Bronchial epithelial cell (primary cell): ENCODE results near the gene LDHB. TPM values are rescaled to one million over a fixed set of nuclear protein-coding genes. Genes with fewer than 3 reads are reported as not detected.
"Not testable (repeated sequence)": the region's sequence is repeated elsewhere in the genome, so short reads cannot be mapped to it uniquely, and the experiment has no call there.

Source experiments
- DNase-seq: peaks from one replicate; pipeline ENCODE4 v3.0.0-alpha.2; 2010; ENCODE audit warnings: low read depth
- FAIRE-seq: peaks from 2 replicates; lab custom pipeline; 2011; peaks lifted over from hg19 to GRCh38; lab: Jason Lieb, UNC
- H3K27me3 ChIP-seq: 2 replicates; pipeline ENCODE4 v1.5.1; 2011; ENCODE audit warnings: low read length; ENCODE audit not compliant: control insufficient read depth, insufficient read depth
- H3K36me3 ChIP-seq: 2 replicates; pipeline ENCODE4 v1.5.1; 2011; ENCODE audit warnings: low read length; ENCODE audit not compliant: control insufficient read depth, insufficient read depth
- H3K4me3 ChIP-seq: 2 replicates; pipeline ENCODE4 v1.5.1; 2011; ENCODE audit warnings: mild to moderate bottlenecking, low read depth, low read length, control low read depth
- total RNA-seq: library from RNA; depleted of rRNA; stranded (reverse); fragments of >200 nt; gene quantifications from 2 replicates; pipeline ENCODE4 v1.2.1, GENCODE V29; 2014
- TF ChIP-seq, protein P1 (sequence below): IDR thresholded peaks from 2 replicates; pipeline ENCODE4 v1.5.1; 2011; ENCODE audit warnings: mild to moderate bottlenecking, moderate library complexity, low read length, control low read depth, inconsistent platforms; ENCODE audit not compliant: insufficient read depth, severe bottlenecking

LDHB gene
- total RNA-seq, 1 donor from 2014 or later: 1,083 TPM

DNA sequence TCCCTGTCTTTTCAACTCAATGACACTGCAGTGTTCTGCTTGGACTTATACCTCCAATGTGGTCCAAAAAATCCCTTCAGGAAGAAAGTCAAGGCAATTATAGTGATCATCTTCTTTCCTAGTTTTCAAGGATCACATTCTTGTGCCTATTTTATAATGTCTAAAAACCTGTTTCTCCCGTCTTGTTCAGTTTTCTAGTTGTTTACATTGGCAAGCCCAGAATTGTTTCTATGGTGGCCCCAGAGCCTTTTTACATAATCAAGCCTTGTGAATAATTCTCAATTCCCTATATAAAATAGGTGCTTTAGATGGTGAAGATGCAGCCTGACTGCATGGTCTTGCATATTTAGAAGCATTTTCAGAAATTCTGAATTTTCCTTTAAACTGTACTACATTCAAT, 14.5 kb upstream of the LDHB start:
- H3K36me3 ChIP-seq: no peaks in the 10 kb centered on the region
- FAIRE-seq (no peak), DNase-seq (peak; percentile 66)
- no peak overlapping the region for H3K4me3 ChIP-seq
- no peaks in the 10 kb centered on the region for H3K27me3 ChIP-seq
- TF ChIP-seq, protein P1, sequence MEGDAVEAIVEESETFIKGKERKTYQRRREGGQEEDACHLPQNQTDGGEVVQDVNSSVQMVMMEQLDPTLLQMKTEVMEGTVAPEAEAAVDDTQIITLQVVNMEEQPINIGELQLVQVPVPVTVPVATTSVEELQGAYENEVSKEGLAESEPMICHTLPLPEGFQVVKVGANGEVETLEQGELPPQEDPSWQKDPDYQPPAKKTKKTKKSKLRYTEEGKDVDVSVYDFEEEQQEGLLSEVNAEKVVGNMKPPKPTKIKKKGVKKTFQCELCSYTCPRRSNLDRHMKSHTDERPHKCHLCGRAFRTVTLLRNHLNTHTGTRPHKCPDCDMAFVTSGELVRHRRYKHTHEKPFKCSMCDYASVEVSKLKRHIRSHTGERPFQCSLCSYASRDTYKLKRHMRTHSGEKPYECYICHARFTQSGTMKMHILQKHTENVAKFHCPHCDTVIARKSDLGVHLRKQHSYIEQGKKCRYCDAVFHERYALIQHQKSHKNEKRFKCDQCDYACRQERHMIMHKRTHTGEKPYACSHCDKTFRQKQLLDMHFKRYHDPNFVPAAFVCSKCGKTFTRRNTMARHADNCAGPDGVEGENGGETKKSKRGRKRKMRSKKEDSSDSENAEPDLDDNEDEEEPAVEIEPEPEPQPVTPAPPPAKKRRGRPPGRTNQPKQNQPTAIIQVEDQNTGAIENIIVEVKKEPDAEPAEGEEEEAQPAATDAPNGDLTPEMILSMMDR: no peak

DNA sequence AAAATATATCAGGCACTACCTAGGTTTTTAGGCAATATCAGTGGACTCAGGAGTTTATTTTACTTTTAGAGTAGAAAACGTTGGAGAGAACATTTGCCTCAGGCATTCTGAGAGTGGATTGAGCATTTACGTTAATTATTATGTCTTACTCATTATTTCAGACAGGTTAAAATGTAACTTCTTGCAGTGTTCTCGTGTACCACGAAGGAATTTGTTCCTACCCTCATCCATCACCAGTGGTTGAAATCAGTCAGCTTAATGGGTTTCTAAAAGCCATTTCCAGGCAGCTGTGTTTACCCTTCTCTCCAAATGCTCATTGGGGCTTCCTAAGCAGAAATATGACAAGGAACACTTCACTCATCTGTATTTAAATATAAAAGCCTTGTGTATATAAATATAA, 9.1 kb upstream of the LDHB start:
- TF ChIP-seq, protein P1: no peak
- no peaks in the 10 kb centered on the region for H3K36me3 ChIP-seq
- H3K4me3 ChIP-seq: no peak overlapping the region
- DNase-seq (no peak), FAIRE-seq (no peak)
- H3K27me3 ChIP-seq: no peaks in the 10 kb centered on the region

DNA sequence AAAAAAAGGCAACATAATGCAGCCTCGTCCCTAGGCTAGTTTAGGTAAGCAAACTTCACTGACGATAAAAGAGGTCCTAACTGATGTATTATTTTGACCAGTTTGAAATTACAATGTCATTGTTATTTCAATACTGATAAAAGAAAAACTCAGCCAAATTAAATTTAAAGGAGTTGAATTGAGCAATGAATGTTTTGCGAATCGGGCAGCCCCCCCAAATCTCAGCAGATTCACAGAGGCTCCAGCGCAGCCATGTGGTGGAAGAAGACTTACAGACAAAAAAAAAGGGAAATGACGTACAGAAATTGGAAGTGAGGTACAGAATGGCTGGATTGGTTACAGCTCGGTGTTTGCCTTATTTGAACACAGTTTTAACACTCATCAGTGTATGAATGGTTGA, 8.2 kb upstream of the LDHB start:
- H3K4me3 ChIP-seq: no peak overlapping the region
- H3K36me3 ChIP-seq: no peaks in the 10 kb centered on the region
- TF ChIP-seq, protein P1: no peak
- no peaks in the 10 kb centered on the region for H3K27me3 ChIP-seq
- no peak for FAIRE-seq
- DNase-seq: no peak

DNA sequence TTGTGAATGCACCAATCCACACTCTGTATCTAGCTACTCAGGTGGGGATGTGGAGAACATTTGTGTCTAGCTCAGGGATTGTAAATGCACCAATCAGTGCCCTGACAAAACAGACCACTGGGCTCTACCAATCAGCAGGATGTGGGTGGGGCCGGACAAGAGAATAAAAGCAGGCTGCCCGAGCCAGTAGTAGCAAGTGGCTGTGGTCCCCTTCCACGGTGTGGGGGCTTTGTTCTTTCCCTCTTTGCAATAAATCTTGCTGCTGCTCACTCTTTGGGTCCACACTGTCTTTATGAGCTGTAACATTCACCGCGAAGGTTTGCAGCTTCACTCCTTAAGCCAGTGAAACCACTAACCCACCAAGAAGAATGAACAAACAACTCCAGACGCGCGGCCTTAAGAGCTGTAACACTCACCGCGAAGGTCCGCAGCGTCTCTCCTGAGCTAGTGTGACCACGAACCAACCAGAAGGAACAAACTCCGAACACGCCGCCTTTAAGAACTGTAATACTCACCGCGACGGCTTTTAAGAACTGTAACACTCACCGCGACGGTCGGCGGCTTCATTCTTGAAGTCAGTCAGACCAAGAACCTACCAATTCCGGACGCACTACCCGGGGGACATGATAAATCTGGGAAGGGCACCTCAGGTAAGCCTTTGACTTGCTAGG, 4.6 kb upstream of the LDHB start:
- TF ChIP-seq, protein P1: no peak
- Histone ChIP-seq H3K36me3 (no peaks in the 10 kb centered on the region), H3K4me3 (peak overlapping the region; percentile 19), H3K27me3 (no peaks in the 10 kb centered on the region)
- FAIRE-seq (no peak), DNase-seq (peak; percentile 35)

DNA sequence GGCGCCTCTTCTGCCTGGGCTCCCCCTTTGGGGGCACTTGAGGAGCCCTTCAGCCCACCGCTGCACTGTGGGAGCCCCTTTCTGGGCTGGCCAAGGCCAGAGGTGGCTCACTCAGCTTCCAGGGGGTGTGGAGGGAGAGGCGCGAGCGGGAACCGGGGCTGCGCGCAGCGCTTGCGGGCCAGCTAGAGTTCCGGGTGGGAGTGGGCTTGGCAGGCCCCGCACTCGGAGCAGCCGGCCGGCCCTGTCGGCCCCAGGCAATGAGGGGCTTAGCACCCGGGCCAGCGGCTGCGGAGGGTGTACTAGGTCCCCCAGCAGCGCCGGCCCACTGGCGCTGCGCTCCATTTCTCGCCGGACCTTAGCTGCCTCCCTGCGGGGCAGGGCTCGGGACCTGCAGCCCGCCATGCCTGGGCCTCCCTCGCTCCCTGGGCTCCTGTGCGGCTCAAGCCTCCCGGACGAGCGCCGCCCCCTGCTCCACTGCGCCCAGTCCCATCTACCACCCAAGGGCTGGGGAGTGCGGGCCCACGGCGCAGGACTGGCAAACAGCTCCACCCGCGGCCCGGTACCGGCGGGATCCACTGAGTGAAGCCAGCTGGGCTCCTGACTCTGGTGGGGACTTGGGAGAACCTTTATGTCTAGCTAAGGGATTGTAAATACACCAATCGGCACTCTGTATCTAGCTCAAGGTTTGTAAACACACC, 3.9 kb upstream of the LDHB start:
- H3K27me3 ChIP-seq, DNase-seq, FAIRE-seq, H3K36me3 ChIP-seq, H3K4me3 ChIP-seq: not testable (repeated sequence)

DNA sequence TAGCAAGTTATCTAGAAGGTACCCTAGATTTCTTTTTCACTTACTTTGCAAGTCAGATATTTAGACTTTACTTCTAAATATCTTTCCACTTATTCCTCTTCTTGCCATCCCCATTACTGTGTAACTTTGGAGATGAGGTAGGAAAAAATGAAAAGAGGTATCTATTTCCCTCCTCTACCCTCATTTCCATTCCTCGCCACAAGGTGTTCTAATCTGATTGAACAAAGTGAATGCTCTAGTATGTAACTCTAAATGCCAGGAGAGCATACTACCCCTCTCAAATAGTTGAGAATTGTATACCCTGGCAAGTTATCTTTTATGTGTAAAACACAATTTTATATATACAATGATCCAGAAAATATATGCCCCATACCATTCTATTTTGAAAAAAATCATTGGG, 1.7 kb upstream of the LDHB start:
- no peaks in the 10 kb centered on the region for H3K36me3 ChIP-seq
- no peak for FAIRE-seq
- H3K4me3 ChIP-seq: no peak overlapping the region
- TF ChIP-seq, protein P1: peak; percentile 20
- no peak for DNase-seq
- no peaks in the 10 kb centered on the region for H3K27me3 ChIP-seq
